HEK293T (cell line): ENCODE measurements around the gene ERGIC3.

Source experiments
- ARNT ChIP-seq: fragments of 450-650 bp; IDR thresholded peaks from 2 replicates; pipeline ENCODE4 v1.6.1; 2017; ENCODE audit warnings: mild to moderate bottlenecking
- CTBP1 ChIP-seq: fragments of 450-650 bp; IDR thresholded peaks from 2 replicates; pipeline ENCODE4 v1.6.1; 2016; ENCODE audit warnings: borderline replicate concordance
- ELF4 ChIP-seq: fragments of 450-650 bp; IDR thresholded peaks from 2 replicates; pipeline ENCODE4 v1.6.1; 2017; ENCODE audit warnings: antibody characterized with exemption
- FOXM1 ChIP-seq: fragments of 450-650 bp; IDR thresholded peaks from 2 replicates; pipeline ENCODE4 v1.6.1; 2017; ENCODE audit warnings: mild to moderate bottlenecking, borderline replicate concordance
- HDGF ChIP-seq: fragments of 450-650 bp; IDR thresholded peaks from 2 replicates; pipeline ENCODE4 v1.6.1; 2017; ENCODE audit warnings: antibody characterized with exemption, borderline replicate concordance
- L3MBTL2 ChIP-seq: fragments of 450-650 bp; conservative IDR thresholded peaks from 2 replicates; pipeline ENCODE4 v1.6.1; 2016; ENCODE audit warnings: mild to moderate bottlenecking
- SP1 ChIP-seq: fragments of 450-650 bp; IDR thresholded peaks from 2 replicates; pipeline ENCODE4 v1.6.1; 2017
- SUZ12 ChIP-seq: fragments of 450-650 bp; IDR thresholded peaks from 2 replicates; pipeline ENCODE4 v1.6.1; 2016; ENCODE audit warnings: mild to moderate bottlenecking
- TARDBP ChIP-seq: fragments of 450-650 bp; IDR thresholded peaks from 2 replicates; pipeline ENCODE4 v1.6.1; 2016
- ZNF384 ChIP-seq: fragments of 450-650 bp; IDR thresholded peaks from 2 replicates; pipeline ENCODE4 v1.6.1; 2016

- no peak for TF ChIP-seq CTBP1
- no peak for TF ChIP-seq SP1
- no peak for TF ChIP-seq ELF4
- TF ChIP-seq FOXM1: no peak
- no peak for TF ChIP-seq TARDBP
- no peak for TF ChIP-seq ZNF384
- no peak for TF ChIP-seq SUZ12
- no peak for TF ChIP-seq L3MBTL2
- TF ChIP-seq ARNT: no peak
- TF ChIP-seq HDGF: no peak
Measured at GRCh38 chr20:35547329-35547728, 5.5 kb downstream of the ERGIC3 start.
